HepG2 (cell line): Measurements from ENCODE around the gene TMEM106B. TPM values are rescaled to one million over a fixed set of nuclear protein-coding genes. Genes with fewer than 3 reads are reported as not detected.

ENCODE experiments used
- CBX5 ChIP-seq: sonication (generic); formaldehyde crosslinking; IDR thresholded peaks from 2 replicates; pipeline ENCODE4 v1.4.0; 2020; ENCODE audit warnings: missing genetic modification reagents, borderline replicate concordance
- CREB1 ChIP-seq, 2 experiments: fragments of 450-650 bp in 1 of 2; IDR thresholded peaks; 2 replicates each; pipeline ENCODE4 v1.6.1; 2016 to 2017; ENCODE audit warnings: control low read depth in 1 of 2, mild to moderate bottlenecking in 1 of 2, missing compliant biosample characterization in 1 of 2, missing genetic modification characterization in 1 of 2
- EP300 ChIP-seq, 3 experiments: sonication (generic) in 1 of 3; formaldehyde crosslinking in 1 of 3; IDR thresholded peaks; 2 replicates each; pipeline versions ENCODE4 v1.5.1 to v1.6.1; 2011 to 2020; ENCODE audit warnings: low read depth in 2 of 3, low read length in 2 of 3, borderline replicate concordance in 1 of 3, improper control_type of control experiment in 1 of 3, mild to moderate bottlenecking in 1 of 3, missing genetic modification reagents in 1 of 3, moderate library complexity in 1 of 3
- MYNN ChIP-seq: sonication (generic); formaldehyde crosslinking; IDR thresholded peaks from 2 replicates; pipeline ENCODE4 v1.4.0; 2020; ENCODE audit warnings: mild to moderate bottlenecking, low read depth, missing genetic modification reagents
- NR2F6 ChIP-seq, 2 experiments: IDR thresholded peaks; 2 replicates each; pipeline ENCODE4 v1.6.1; 2016; ENCODE audit warnings: antibody characterized with exemption in 1 of 2, mild to moderate bottlenecking in 1 of 2
- REPIN1 ChIP-seq: sonication (generic); formaldehyde crosslinking; IDR thresholded peaks from 2 replicates; pipeline ENCODE4 v1.8.0; 2022; ENCODE audit warnings: missing genetic modification reagents, low read depth, mild to moderate bottlenecking, borderline replicate concordance
- SALL1 ChIP-seq: sonication (generic); formaldehyde crosslinking; IDR thresholded peaks from 2 replicates; pipeline ENCODE4 v1.8.0; 2022; ENCODE audit warnings: mild to moderate bottlenecking, missing genetic modification reagents
- TARDBP ChIP-seq: sonication (generic); formaldehyde crosslinking; IDR thresholded peaks from 2 replicates; pipeline ENCODE4 v1.8.0; 2022; ENCODE audit warnings: mild to moderate bottlenecking, missing genetic modification reagents
- YEATS2 ChIP-seq: sonication (generic); formaldehyde crosslinking; IDR thresholded peaks from 2 replicates; pipeline ENCODE4 v1.4.0; 2020; ENCODE audit warnings: missing genetic modification reagents, borderline replicate concordance
- ZMYM3 ChIP-seq: sonication (generic); formaldehyde crosslinking; IDR thresholded peaks from 2 replicates; pipeline ENCODE4 v1.5.1; 2020; ENCODE audit warnings: mild to moderate bottlenecking, missing genetic modification reagents
- ZNF12 ChIP-seq: sonication (generic); formaldehyde crosslinking; IDR thresholded peaks from 2 replicates; pipeline ENCODE4 v1.5.0; 2020; ENCODE audit warnings: missing genetic modification reagents
- ZNF768 ChIP-seq: sonication (generic); formaldehyde crosslinking; IDR thresholded peaks from 2 replicates; pipeline ENCODE4 v1.4.0; 2020; ENCODE audit warnings: missing genetic modification reagents
- ZNF841 ChIP-seq: sonication (generic); formaldehyde crosslinking; IDR thresholded peaks from 2 replicates; pipeline ENCODE4 v1.8.1; 2023; ENCODE audit warnings: missing genetic modification reagents, borderline replicate concordance
- polyA plus RNA-seq, 8 experiments: library from polyadenylated mRNA; depleted of rRNA in 3 of 8; stranded (reverse) in 7 of 8; unstranded in 1 of 8; fragments of >200 nt; fragmentation: Illumina TruSeq in 4 of 8; extraction: Trizol in 4 of 8; gene quantifications; 2 replicates each; pipeline versions ENCODE4 v1.2.1 to v1.2.3, GENCODE V29; 2011 to 2016; ENCODE audit warnings: low read depth in 4 of 8, missing spikeins in 1 of 8, mixed read lengths in 1 of 8; ENCODE audit not compliant: insufficient read depth in 1 of 8
- total RNA-seq, 5 experiments: library from RNA; depleted of rRNA; stranded (reverse); fragments of >200 nt; fragmentation: Illumina TruSeq; extraction: Trizol; gene quantifications; 2 replicates each; pipeline ENCODE4 v1.2.3, GENCODE V29; 2016; ENCODE audit warnings: low read depth in 1 of 5
- TF ChIP-seq, protein P1 (sequence below): sonication (generic); formaldehyde crosslinking; IDR thresholded peaks from 2 replicates; pipeline ENCODE4 v1.5.0; 2020; ENCODE audit warnings: mild to moderate bottlenecking, missing genetic modification reagents, moderate library complexity
- TF ChIP-seq, protein P2 (sequence below): sonication (generic); formaldehyde crosslinking; IDR thresholded peaks from 2 replicates; pipeline ENCODE4 v1.4.0; 2020; ENCODE audit warnings: missing genetic modification reagents, borderline replicate concordance
- TF ChIP-seq, protein P3 (sequence below): sonication (generic); formaldehyde crosslinking; IDR thresholded peaks from 2 replicates; pipeline ENCODE4 v1.5.0; 2020; ENCODE audit warnings: mild to moderate bottlenecking, missing genetic modification reagents
- TF ChIP-seq, protein P4 (sequence below): sonication (generic); formaldehyde crosslinking; IDR thresholded peaks from 2 replicates; pipeline ENCODE4 v1.4.0; 2020; ENCODE audit warnings: mild to moderate bottlenecking, missing genetic modification reagents

The TMEM106B gene
- total and polyA plus RNA-seq, 2 of the 13 experiments (the other 11 are each of a cell fraction or from before 2014, with no cell fraction given): 16.8 to 25.1 TPM

GRCh38 chr7:12269100-12269895 lies 58.2 kb downstream of the TMEM106B start (continued):
- TF ChIP-seq REPIN1 (CRISPR knock-in tag) (peak; percentile 49; the same call in 1 of the 2 replicates), YEATS2 (no peak), ZMYM3 (CRISPR knock-in tag) (peak; percentile 66; the same call in 1 of the 2 replicates), SALL1 (CRISPR knock-in tag) (peak; percentile 75), NR2F6 (IDR thresholded peaks at IDR 0.05) (no peak), NR2F6 (CRISPR knock-in tag; IDR thresholded peaks at IDR 0.05) (0 out of 2 replicates have a peak, but pooled peaks have one; percentile 33), ZNF768 (peak; percentile 54), EP300 (IDR thresholded peaks at IDR 0.05; ENCODE audit: low read depth in 2 of 2, low read length in 2 of 2) (peak; percentile 48 to 64; a peak in 2 of 4 replicates), EP300 (CRISPR knock-in tag; IDR thresholded peaks at IDR 0.05; ENCODE audit: borderline replicate concordance) (no peak), CBX5 (0 out of 2 replicates have a peak, but pooled peaks have one; percentile 32), CREB1 (IDR thresholded peaks at IDR 0.05) (no peak), CREB1 (CRISPR knock-in tag; IDR thresholded peaks at IDR 0.05) (peak; percentile 17; the same call in 1 of the 2 replicates), TARDBP (CRISPR knock-in tag) (peak; percentile 46; the same call in 1 of the 2 replicates), ZNF12 (CRISPR knock-in tag) (peak; percentile 71; the same call in 1 of the 2 replicates), ZNF841 (CRISPR knock-in tag) (0 out of 2 replicates have a peak, but pooled peaks have one; percentile 35), MYNN (no peak)
- TF ChIP-seq, protein P1, sequence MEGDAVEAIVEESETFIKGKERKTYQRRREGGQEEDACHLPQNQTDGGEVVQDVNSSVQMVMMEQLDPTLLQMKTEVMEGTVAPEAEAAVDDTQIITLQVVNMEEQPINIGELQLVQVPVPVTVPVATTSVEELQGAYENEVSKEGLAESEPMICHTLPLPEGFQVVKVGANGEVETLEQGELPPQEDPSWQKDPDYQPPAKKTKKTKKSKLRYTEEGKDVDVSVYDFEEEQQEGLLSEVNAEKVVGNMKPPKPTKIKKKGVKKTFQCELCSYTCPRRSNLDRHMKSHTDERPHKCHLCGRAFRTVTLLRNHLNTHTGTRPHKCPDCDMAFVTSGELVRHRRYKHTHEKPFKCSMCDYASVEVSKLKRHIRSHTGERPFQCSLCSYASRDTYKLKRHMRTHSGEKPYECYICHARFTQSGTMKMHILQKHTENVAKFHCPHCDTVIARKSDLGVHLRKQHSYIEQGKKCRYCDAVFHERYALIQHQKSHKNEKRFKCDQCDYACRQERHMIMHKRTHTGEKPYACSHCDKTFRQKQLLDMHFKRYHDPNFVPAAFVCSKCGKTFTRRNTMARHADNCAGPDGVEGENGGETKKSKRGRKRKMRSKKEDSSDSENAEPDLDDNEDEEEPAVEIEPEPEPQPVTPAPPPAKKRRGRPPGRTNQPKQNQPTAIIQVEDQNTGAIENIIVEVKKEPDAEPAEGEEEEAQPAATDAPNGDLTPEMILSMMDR: 0 out of 2 replicates have a peak, but pooled peaks have one; percentile 15
- TF ChIP-seq, protein P2, sequence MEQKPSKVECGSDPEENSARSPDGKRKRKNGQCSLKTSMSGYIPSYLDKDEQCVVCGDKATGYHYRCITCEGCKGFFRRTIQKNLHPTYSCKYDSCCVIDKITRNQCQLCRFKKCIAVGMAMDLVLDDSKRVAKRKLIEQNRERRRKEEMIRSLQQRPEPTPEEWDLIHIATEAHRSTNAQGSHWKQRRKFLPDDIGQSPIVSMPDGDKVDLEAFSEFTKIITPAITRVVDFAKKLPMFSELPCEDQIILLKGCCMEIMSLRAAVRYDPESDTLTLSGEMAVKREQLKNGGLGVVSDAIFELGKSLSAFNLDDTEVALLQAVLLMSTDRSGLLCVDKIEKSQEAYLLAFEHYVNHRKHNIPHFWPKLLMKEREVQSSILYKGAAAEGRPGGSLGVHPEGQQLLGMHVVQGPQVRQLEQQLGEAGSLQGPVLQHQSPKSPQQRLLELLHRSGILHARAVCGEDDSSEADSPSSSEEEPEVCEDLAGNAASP: peak; percentile 30; the same call in 1 of the 2 replicates
- TF ChIP-seq, protein P3, sequence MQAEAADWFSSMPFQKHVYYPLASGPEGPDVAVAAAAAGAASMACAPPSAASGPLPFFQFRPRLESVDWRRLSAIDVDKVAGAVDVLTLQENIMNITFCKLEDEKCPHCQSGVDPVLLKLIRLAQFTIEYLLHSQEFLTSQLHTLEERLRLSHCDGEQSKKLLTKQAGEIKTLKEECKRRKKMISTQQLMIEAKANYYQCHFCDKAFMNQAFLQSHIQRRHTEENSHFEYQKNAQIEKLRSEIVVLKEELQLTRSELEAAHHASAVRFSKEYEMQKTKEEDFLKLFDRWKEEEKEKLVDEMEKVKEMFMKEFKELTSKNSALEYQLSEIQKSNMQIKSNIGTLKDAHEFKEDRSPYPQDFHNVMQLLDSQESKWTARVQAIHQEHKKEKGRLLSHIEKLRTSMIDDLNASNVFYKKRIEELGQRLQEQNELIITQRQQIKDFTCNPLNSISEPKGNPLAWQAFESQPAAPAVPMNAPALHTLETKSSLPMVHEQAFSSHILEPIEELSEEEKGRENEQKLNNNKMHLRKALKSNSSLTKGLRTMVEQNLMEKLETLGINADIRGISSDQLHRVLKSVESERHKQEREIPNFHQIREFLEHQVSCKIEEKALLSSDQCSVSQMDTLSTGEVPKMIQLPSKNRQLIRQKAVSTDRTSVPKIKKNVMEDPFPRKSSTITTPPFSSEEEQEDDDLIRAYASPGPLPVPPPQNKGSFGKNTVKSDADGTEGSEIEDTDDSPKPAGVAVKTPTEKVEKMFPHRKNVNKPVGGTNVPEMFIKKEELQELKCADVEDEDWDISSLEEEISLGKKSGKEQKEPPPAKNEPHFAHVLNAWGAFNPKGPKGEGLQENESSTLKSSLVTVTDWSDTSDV: no peak
- TF ChIP-seq, protein P4, sequence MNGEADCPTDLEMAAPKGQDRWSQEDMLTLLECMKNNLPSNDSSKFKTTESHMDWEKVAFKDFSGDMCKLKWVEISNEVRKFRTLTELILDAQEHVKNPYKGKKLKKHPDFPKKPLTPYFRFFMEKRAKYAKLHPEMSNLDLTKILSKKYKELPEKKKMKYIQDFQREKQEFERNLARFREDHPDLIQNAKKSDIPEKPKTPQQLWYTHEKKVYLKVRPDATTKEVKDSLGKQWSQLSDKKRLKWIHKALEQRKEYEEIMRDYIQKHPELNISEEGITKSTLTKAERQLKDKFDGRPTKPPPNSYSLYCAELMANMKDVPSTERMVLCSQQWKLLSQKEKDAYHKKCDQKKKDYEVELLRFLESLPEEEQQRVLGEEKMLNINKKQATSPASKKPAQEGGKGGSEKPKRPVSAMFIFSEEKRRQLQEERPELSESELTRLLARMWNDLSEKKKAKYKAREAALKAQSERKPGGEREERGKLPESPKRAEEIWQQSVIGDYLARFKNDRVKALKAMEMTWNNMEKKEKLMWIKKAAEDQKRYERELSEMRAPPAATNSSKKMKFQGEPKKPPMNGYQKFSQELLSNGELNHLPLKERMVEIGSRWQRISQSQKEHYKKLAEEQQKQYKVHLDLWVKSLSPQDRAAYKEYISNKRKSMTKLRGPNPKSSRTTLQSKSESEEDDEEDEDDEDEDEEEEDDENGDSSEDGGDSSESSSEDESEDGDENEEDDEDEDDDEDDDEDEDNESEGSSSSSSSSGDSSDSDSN (CRISPR knock-in tag): peak; percentile 21; the same call in 1 of the 2 replicates
